GM12874 (cell line): ENCODE measurements around the gene COL18A1.

Experiments
- TF ChIP-seq, protein P1 (sequence below): IDR thresholded peaks from 2 replicates; pipeline ENCODE4 v1.5.1; 2011; ENCODE audit warnings: low read depth, mild to moderate bottlenecking, control low read depth, low read length, moderate library complexity; ENCODE audit not compliant: insufficient read depth

The COL18A1 gene

DNA sequence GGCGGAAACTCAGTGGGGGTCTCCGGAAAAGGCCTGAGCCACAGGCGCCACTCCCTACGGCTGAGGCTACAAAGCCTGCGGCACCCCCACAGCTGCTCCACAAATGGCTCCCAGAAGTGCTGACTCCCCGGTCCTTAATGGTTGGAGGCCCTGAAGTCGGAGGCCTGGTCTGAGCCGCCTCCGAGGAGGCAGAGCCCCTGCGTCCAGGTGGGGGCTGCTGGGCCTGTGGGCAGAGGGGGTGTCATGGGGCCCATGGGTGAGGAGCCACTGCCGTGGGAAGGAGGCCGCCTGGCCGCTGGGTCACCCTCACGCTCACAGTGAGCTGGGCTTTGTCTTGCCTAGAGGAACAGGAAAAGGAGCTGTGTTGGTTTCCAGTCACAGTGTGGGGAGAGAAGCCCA is 12.4 kb upstream of the COL18A1 start:
- TF ChIP-seq, protein P1, sequence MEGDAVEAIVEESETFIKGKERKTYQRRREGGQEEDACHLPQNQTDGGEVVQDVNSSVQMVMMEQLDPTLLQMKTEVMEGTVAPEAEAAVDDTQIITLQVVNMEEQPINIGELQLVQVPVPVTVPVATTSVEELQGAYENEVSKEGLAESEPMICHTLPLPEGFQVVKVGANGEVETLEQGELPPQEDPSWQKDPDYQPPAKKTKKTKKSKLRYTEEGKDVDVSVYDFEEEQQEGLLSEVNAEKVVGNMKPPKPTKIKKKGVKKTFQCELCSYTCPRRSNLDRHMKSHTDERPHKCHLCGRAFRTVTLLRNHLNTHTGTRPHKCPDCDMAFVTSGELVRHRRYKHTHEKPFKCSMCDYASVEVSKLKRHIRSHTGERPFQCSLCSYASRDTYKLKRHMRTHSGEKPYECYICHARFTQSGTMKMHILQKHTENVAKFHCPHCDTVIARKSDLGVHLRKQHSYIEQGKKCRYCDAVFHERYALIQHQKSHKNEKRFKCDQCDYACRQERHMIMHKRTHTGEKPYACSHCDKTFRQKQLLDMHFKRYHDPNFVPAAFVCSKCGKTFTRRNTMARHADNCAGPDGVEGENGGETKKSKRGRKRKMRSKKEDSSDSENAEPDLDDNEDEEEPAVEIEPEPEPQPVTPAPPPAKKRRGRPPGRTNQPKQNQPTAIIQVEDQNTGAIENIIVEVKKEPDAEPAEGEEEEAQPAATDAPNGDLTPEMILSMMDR: no peak

DNA sequence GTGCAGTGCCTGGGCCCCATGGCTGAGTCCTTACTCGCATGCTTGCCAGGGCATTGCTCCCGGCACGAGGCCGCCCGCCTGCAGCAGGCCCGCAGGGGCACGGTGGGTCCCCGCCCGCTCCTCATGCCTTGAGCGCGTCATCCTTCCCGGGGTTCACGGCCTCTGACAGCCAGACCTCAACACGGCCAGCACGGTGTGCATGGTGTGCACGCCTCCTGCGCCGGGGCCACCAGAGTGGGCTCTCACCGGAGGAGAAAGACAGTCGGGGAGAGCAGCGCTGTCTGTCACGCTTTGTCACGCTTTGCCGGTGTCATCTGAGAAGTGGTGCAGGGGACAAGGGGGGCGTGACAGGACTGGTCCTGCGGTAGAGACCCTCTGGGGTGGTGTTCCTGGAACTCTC is 11.9 kb upstream of the COL18A1 start:
- TF ChIP-seq, protein P1: no peak

DNA sequence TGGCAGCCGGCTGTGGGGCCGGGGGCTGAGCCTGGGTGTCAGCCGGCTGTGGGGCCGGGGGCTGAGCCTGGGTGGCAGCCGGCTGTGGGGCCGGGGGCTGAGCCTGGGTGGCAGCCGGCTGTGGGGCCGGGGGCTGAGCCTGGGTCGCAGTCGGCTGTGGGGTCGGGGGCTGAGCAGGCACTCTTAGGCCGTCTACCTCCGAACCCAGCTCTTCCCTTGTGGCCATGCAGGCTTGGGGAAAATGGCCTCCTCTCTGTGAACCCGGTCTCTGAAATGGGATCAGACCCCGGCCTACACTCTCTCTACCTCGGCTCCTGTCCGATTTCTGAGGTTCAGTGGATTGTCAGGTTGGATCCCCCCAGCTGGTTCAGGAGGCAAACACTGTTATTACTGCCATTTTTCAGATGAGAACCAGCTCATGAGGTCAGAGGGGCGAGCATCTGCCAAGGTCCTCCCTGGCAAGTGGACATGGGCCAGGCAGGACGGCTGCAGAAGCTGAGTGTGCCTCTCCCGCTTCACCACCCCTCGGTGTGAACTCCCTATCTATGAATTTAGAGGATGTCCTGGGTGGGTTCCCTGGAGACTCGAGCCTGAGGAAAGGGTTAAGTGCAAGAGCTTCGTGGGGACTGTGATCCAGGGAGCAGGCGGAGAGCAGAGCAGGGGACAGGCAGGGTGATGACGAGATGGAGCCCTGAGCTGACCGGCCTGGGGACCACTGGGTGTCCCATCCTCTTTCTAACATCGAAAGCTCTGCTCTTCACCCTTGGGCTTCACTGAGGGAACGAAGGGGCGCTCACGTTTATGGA is 10.9 kb upstream of the COL18A1 start:
- TF ChIP-seq, protein P1: no peak

DNA sequence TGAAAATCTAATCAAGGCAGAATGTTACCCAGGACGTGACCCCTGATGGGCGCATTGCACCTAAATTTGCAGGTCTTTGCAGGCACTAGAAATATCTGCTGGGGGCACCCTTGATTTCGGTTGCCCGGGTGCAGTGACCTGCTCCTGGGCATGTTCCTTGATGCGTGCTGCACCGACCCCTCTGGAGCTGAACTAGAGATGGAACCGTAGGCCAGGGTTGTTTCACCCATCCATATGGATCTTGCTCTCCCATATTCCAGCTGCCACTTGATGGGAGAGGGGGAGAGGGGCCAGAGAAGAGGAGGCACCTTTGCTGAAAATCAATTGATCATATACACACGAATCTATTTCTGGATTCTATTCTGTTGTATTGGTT is 8.4 kb upstream of the COL18A1 start:
- TF ChIP-seq, protein P1: no peak

DNA sequence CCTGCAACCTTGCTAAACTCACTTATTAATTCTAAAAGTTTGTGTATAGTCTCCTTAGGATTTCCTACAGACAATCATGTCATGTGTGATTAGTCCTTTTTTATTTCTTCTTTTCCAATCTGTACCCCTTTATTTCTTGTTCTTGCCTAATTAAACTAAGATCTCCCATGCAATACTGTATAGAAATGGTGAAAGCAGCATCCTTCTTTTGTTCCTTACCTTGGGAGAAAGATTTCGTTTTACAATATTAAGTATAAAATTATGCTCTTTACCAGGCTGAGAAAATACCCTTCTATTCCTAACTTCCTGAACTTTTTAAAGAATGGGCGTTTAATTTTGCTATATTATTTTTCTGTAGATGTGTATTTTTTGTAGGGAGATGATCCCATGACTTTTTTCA is 7.6 kb upstream of the COL18A1 start:
- TF ChIP-seq, protein P1: no peak

DNA sequence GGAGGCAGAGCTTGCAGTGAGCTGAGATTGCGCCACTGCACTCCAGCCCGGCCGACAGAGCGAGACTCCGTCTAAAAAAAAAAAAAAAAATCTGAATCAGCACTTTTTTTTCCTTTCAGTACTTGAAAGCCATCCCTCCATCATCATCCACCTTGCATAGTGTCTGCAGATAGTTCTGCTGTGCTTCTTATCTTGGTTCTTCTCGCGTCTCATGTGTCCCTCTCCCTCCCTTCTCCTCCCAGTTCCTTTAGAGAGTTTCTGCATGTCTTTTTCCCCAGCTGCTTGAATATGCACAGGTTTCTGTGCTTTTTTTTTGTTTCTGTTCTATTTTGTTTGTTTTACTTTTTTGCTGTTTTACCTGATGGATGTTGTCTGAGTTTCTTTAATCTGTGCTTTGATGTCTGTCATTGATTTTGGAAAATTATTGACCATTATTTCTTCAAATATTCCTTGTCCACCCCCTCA is 3.9 kb upstream of the COL18A1 start:
- TF ChIP-seq, protein P1: no peak

DNA sequence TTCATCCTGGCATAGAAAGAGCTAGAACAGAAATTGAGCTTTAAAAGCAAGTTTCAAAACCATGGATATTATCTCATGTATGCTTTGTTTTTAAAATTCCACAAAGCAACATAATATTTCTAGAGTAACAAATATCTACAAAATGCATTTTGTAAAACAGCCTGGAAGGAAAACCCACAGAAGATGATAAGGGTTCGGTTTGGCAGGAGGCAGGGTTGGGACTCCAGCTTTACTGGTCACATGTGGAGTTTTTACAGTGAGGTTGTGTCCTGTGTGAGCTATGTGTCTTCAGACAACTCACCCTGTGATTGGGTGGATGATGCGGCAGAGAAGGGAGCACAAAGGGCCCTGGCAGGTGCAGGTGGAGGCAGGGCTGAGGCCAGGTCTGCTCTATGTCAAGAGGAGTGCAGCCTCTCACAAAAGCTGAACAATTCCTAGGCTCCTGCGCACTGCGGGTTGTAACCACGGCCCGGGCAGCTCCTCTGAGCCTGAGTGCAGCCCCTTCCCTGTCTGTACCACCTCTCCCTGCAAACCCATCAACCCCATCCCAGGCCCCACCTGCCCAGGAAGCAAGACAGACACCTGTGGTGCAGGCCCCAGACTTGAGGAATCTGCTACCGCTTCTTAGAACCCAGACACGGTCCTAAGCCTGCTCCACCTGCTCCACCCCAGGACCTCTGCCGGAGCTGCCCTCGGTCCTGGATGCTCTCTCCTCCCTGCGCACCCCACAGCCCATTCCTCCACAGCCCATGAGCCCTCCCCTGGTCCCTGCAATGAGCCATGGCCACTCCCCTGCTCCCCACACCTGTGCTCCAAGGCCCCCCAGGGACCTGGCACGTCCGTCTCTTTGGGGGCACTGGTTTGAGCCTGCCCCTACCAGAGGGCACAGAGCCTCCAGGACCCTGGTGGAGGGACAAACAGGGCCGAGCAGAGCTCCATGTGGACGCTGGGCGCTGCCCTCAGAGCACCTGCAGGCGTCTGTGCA is 2.8 kb upstream of the COL18A1 start:
- TF ChIP-seq, protein P1: no peak
